Measurements from ENCODE around the gene HAVCR2. TPM values are rescaled to one million over a fixed set of nuclear protein-coding genes. Genes with fewer than 3 reads are reported as not detected.

HAVCR2 gene
- 1 to 10 TPM; 2.3 to 2.7 TPM for total RNA-seq
- total RNA-seq: 1.1 to 1.4 reads per million in 2 donors

- H3K36me3 Mint-ChIP-seq (ENCODE audit: low read depth): peaks cover 2% of the 10 kb centered on the region
- H3K4me1 Mint-ChIP-seq: peaks cover 24% of the 10 kb centered on the region
- DNase-seq: peak in 1 of 3 donors; percentile 6
- H3K27ac Mint-ChIP-seq: peak within 1 kb of the TSS; percentile 93
- H3K27me3 Mint-ChIP-seq: no peaks in the 10 kb centered on the region
- H3K4me3 Mint-ChIP-seq: peak within 1 kb of the TSS; percentile 84
- peak; percentile 89 for ATAC-seq
- H3K9me3 ChIP-seq (ENCODE audit: control insufficient read depth, low read length, poor library complexity, severe bottlenecking): no peaks in the 10 kb centered on the region
Measured at GRCh38 chr5:157108976-157109375, at the start of gene HAVCR2. TSS of gene HAVCR2 (minus strand) at chr5:157109044. CDS start at chr5:157108983, 61 bp downstream.

GRCh38 chr5:157157293-157157891 lies 48.5 kb upstream of the HAVCR2 start:
- H3K27me3 Mint-ChIP-seq: no peaks in the 10 kb centered on the region
- H3K9me3 ChIP-seq (ENCODE audit: control insufficient read depth, low read length, poor library complexity, severe bottlenecking): peaks cover 2% of the 10 kb centered on the region
- peak overlapping the region; percentile 92 for H3K27ac Mint-ChIP-seq
- ATAC-seq (no peak), DNase-seq (no peak)
- no peak overlapping the region for H3K4me3 Mint-ChIP-seq
- H3K36me3 Mint-ChIP-seq (ENCODE audit: low read depth): no peaks in the 10 kb centered on the region
- H3K4me1 Mint-ChIP-seq: peaks cover 56% of the 10 kb centered on the region

GRCh38 chr5:157155297-157155696 lies 46.5 kb upstream of the HAVCR2 start:
- H3K4me1 Mint-ChIP-seq: peaks cover 53% of the 10 kb centered on the region
- DNase-seq: no peak
- H3K4me3 Mint-ChIP-seq: peak overlapping the region; percentile 81
- no peaks in the 10 kb centered on the region for H3K36me3 Mint-ChIP-seq (ENCODE audit: low read depth)
- no peaks in the 10 kb centered on the region for H3K9me3 ChIP-seq (ENCODE audit: control insufficient read depth, low read length, poor library complexity, severe bottlenecking)
- H3K27ac Mint-ChIP-seq: peak overlapping the region; percentile 92
- no peak for ATAC-seq
- H3K27me3 Mint-ChIP-seq: no peaks in the 10 kb centered on the region

- H3K27me3 Mint-ChIP-seq: no peaks in the 10 kb centered on the region
- peak overlapping the region; percentile 19 for H3K27ac Mint-ChIP-seq
- no peak for DNase-seq
- no peak for ATAC-seq
- H3K9me3 ChIP-seq (ENCODE audit: control insufficient read depth, low read length, poor library complexity, severe bottlenecking): no peaks in the 10 kb centered on the region
- H3K36me3 Mint-ChIP-seq (ENCODE audit: low read depth): no peaks in the 10 kb centered on the region
- no peak overlapping the region for H3K4me3 Mint-ChIP-seq
- peaks cover 38% of the 10 kb centered on the region for H3K4me1 Mint-ChIP-seq
Measured at GRCh38 chr5:157150995-157151394, 42.2 kb upstream of the HAVCR2 start.

- peaks cover 28% of the 10 kb centered on the region for H3K4me1 Mint-ChIP-seq
- no peaks in the 10 kb centered on the region for H3K36me3 Mint-ChIP-seq (ENCODE audit: low read depth)
- ATAC-seq (peak; percentile 91), DNase-seq (peak; percentile 51 to 80 (median 61))
- H3K9me3 ChIP-seq (ENCODE audit: control insufficient read depth, low read length, poor library complexity, severe bottlenecking): no peaks in the 10 kb centered on the region
- peak overlapping the region; percentile 87 for H3K27ac Mint-ChIP-seq
- no peaks in the 10 kb centered on the region for H3K27me3 Mint-ChIP-seq
- H3K4me3 Mint-ChIP-seq: peak overlapping the region; percentile 41
Measured at GRCh38 chr5:157148734-157149615, 40.1 kb upstream of the HAVCR2 start.

- Mint-ChIP-seq H3K4me1 (peaks cover 35% of the 10 kb centered on the region), H3K27ac (peak overlapping the region; percentile 97), H3K27me3 (no peaks in the 10 kb centered on the region), H3K4me3 (peak overlapping the region; percentile 96), H3K36me3 (ENCODE audit: low read depth) (no peaks in the 10 kb centered on the region)
- ATAC-seq (peak; percentile 64), DNase-seq (peak in 2 of 3 donors; percentile 34 to 38)
- H3K9me3 ChIP-seq (ENCODE audit: control insufficient read depth, low read length, poor library complexity, severe bottlenecking): no peaks in the 10 kb centered on the region
Measured at GRCh38 chr5:157143127-157143971, 34.5 kb upstream of the HAVCR2 start.

GRCh38 chr5:157142317-157143126 lies 33.7 kb upstream of the HAVCR2 start, which contains the start of gene MED7:
TSS of gene MED7 (minus strand) at chr5:157142865. CDS start at chr5:157139431, 3,434 bp downstream.
- Mint-ChIP-seq H3K36me3 (ENCODE audit: low read depth) (no peaks in the 10 kb centered on the region), H3K27me3 (no peaks in the 10 kb centered on the region), H3K4me3 (peak within 1 kb of the TSS; percentile 96), H3K27ac (peak within 1 kb of the TSS; percentile 97), H3K4me1 (peaks cover 35% of the 10 kb centered on the region)
- DNase-seq (peak; percentile 79 to 89 (median 82)), ATAC-seq (peak; percentile 96)
- H3K9me3 ChIP-seq (ENCODE audit: control insufficient read depth, low read length, poor library complexity, severe bottlenecking): no peaks in the 10 kb centered on the region

GRCh38 chr5:157137691-157138090 lies 28.8 kb upstream of the HAVCR2 start:
- H3K36me3 Mint-ChIP-seq (ENCODE audit: low read depth): no peaks in the 10 kb centered on the region

GRCh38 chr5:157132281-157132612 lies 23.4 kb upstream of the HAVCR2 start:
- Mint-ChIP-seq H3K4me1 (peaks cover 11% of the 10 kb centered on the region), H3K27ac (no peak overlapping the region), H3K36me3 (ENCODE audit: low read depth) (no peaks in the 10 kb centered on the region), H3K4me3 (no peak overlapping the region), H3K27me3 (no peaks in the 10 kb centered on the region)
- ATAC-seq (no peak), DNase-seq (no peak)
- H3K9me3 ChIP-seq (ENCODE audit: control insufficient read depth, low read length, poor library complexity, severe bottlenecking): no peaks in the 10 kb centered on the region

More at GRCh38 chr5:157137691-157138090, 28.8 kb upstream of the HAVCR2 start:
- H3K9me3 ChIP-seq (ENCODE audit: control insufficient read depth, low read length, poor library complexity, severe bottlenecking): no peaks in the 10 kb centered on the region
- peaks cover 31% of the 10 kb centered on the region for H3K4me1 Mint-ChIP-seq
- ATAC-seq: no peak
- H3K4me3 Mint-ChIP-seq: no peak overlapping the region
- H3K27me3 Mint-ChIP-seq: no peaks in the 10 kb centered on the region
- no peak for DNase-seq
- H3K27ac Mint-ChIP-seq: no peak overlapping the region

- Mint-ChIP-seq H3K27ac (peak overlapping the region; percentile 34), H3K36me3 (ENCODE audit: low read depth) (peaks cover 2% of the 10 kb centered on the region), H3K4me3 (no peak overlapping the region), H3K4me1 (peaks cover 8% of the 10 kb centered on the region), H3K27me3 (no peaks in the 10 kb centered on the region)
- DNase-seq (no peak), ATAC-seq (no peak)
- no peaks in the 10 kb centered on the region for H3K9me3 ChIP-seq (ENCODE audit: control insufficient read depth, low read length, poor library complexity, severe bottlenecking)
Measured at GRCh38 chr5:157130925-157131324, 22.1 kb upstream of the HAVCR2 start.

GRCh38 chr5:157121709-157122108 lies 12.9 kb upstream of the HAVCR2 start:
- Mint-ChIP-seq H3K4me3 (no peak overlapping the region), H3K27ac (no peak overlapping the region), H3K4me1 (peaks cover under 1% of the 10 kb centered on the region), H3K36me3 (ENCODE audit: low read depth) (peaks cover 7% of the 10 kb centered on the region), H3K27me3 (no peaks in the 10 kb centered on the region)
- H3K9me3 ChIP-seq (ENCODE audit: control insufficient read depth, low read length, poor library complexity, severe bottlenecking): peaks cover 3% of the 10 kb centered on the region
- DNase-seq (no peak), ATAC-seq (no peak)

- Mint-ChIP-seq H3K4me1 (peaks cover 6% of the 10 kb centered on the region), H3K4me3 (no peak overlapping the region), H3K27me3 (no peaks in the 10 kb centered on the region), H3K27ac (no peak overlapping the region), H3K36me3 (ENCODE audit: low read depth) (peaks cover 5% of the 10 kb centered on the region)
- ATAC-seq: no peak
- peaks cover 3% of the 10 kb centered on the region for H3K9me3 ChIP-seq (ENCODE audit: control insufficient read depth, low read length, poor library complexity, severe bottlenecking)
- DNase-seq: no peak
Measured at GRCh38 chr5:157120102-157120501, 11.3 kb upstream of the HAVCR2 start.

Data from T-helper 17 cell (primary cell).